ENCODE measurements around the gene NKG7. TPM values are rescaled to one million over a fixed set of nuclear protein-coding genes. Genes with fewer than 3 reads are reported as not detected.

NKG7 gene
- total and polyA plus RNA-seq, 2 of the 13 experiments (the other 11 are each of a cell fraction or from before 2014, with no cell fraction given): 0.40 TPM; not detected in 1

- H3K9me3 ChIP-seq (ENCODE audit: low read length): no peaks in the 10 kb centered on the region
- in situ Hi-C loops (cut with HindIII; ENCODE audit: extremely low pct_ligation_motif_present, low pct_unique_long_range_greater_than_20kb): no loop called here
Observed at GRCh38 chr19:51415187-51415586, 42.7 kb upstream of the NKG7 start.

More at GRCh38 chr19:51415187-51415586, 42.7 kb upstream of the NKG7 start:
- ATAC-seq (no peak), FAIRE-seq (no peak), DNase-seq (ENCODE audit: low spot score) (no peak)
- Histone ChIP-seq H4K20me1 (ENCODE audit: insufficient read depth, low read length) (peaks cover 3% of the 10 kb centered on the region; the same call in 1 of the 2 replicates), H3K4me3 (replicated peaks in 1 of 3; ENCODE audit: insufficient read depth in 1 of 3, low read depth in 2 of 3, low read length in 3 of 3) (no peak overlapping the region), H3K27ac (ENCODE audit: extremely low read length, insufficient read depth, low read length) (no peak overlapping the region), H3K9ac (ENCODE audit: insufficient read depth, low read depth, low read length) (no peak overlapping the region), H3K4me2 (ENCODE audit: low read depth, low read length) (no peak overlapping the region), H3K79me2 (ENCODE audit: insufficient read depth, low read length) (no peaks in the 10 kb centered on the region), H3K27me3 (ENCODE audit: control insufficient read depth in 1 of 2, insufficient read depth in 2 of 2, low read length in 2 of 2) (no peaks in the 10 kb centered on the region; a peak in 2 of 5 replicates), H2AFZ (ENCODE audit: low read length) (no peak overlapping the region), H3K36me3 (replicated peaks in 1 of 2; ENCODE audit: control insufficient read depth in 1 of 2, insufficient read depth in 2 of 2, low read length in 2 of 2) (no peaks in the 10 kb centered on the region), H3K4me1 (ENCODE audit: insufficient read depth, low read length) (no peaks in the 10 kb centered on the region)
- no CpG with 5 or more reads among the region's 12 CpGs for WGBS (ENCODE audit: low lambda C conversion rate)
- CTCF ChIA-PET (ENCODE audit: low intra/inter-chr PET ratio, low total read pairs): no interaction called here
- TF ChIP-seq ZFP82 (CRISPR knock-in tag; IDR thresholded peaks at IDR 0.05; ENCODE audit: borderline replicate concordance): no peak
- TF ChIP-seq DNMT3B (CRISPR knock-in tag; conservative IDR thresholded peaks at IDR 0.05): no peak
- TF ChIP-seq MBD4 (IDR thresholded peaks at IDR 0.05; ENCODE audit: borderline replicate concordance, low read length): no peak
- TF ChIP-seq PLSCR1 (CRISPR knock-in tag; IDR thresholded peaks at IDR 0.05; ENCODE audit: borderline replicate concordance): no peak
- TF ChIP-seq NFATC3 (CRISPR knock-in tag; IDR thresholded peaks at IDR 0.05): no peak
- no peak for TF ChIP-seq SMC3 (IDR thresholded peaks at IDR 0.05; ENCODE audit: low read length)
- TF ChIP-seq ARID3A (IDR thresholded peaks at IDR 0.05; ENCODE audit: low read depth, low read length): no peak
- TF ChIP-seq ZNF569 (CRISPR knock-in tag; IDR thresholded peaks at IDR 0.05; ENCODE audit: borderline replicate concordance): no peak
- POLR2A ChIA-PET: no interaction called here
- intact Hi-C loops (cut with micrococcal nuclease; ENCODE audit: unreplicated experiment): no loop called here
- no TSS peak for BruUV-seq (replicated peaks)

Data from HepG2 (cell line).